HG03066 (cell line): Measurements from ENCODE around the gene MIPOL1.

ENCODE experiments used
- ATAC-seq: cut with Tn5 transposase; IDR thresholded peaks from one replicate; pipeline ENCODE4 v1.9.1; 2021; ENCODE audit warnings: low read depth; ENCODE audit not compliant: unreplicated experiment

The MIPOL1 gene

DNA sequence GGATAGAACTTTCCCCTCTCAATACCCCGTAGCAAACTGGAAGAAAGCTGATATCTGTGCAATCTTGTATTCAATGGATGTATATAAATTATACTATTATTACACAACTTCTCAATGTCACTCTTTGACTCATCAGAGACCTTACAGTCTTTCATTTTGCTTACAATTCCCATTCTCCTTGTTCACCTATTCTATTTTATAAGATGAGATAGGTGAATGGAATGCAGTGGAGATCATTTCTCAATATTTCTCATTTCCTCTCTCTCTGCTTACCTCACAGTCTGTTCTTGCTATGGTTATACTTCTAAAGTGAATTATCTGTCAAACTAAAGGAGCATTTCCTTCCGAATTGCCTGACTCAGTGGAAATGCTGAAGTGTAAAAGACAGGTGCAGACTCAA lies 382.4 kb downstream of the MIPOL1 start:
- ATAC-seq: no peak

DNA sequence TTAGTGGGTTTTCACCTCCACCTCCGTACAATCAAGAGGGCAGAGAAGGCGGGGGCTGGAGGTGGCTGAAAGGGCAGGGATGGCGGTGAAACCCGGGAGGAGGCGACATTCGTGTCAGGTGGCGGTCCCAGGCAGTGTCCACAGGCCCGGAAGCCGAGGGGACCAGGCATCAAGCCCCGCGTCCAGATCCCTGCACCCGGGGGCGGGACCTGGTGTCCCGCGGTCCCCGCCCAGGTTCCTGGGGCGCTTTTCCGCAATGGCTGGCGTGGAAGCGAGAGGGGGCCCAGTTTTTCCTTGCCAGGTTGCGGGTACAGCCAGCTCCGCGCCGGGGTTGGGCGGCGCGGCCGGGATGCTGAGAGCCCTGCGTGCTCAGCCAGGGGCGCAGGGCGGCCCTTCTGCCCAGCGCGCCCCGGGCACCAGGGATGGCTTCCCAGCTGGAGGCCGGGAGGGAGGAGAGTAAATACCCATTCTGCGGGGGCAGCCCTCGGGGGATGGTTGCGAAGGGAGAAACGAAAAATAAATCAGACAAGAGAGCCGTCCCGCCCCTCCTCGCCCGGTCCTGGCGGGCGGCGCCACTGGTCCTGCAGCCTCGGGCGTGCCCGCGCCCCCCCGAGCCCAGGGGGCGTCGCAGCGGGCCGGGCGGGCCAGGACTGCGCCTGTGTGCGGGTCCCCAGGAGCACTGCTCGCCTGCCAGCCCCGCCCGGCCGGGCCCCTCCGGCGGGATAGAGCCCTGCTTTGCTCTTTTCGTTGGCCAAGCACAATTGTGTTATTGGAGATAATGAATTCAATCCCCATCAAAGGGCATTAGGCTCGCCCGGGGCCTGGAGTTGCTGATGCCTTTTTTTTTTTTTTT lies 385.8 kb downstream of the MIPOL1 start:
- no peak for ATAC-seq

DNA sequence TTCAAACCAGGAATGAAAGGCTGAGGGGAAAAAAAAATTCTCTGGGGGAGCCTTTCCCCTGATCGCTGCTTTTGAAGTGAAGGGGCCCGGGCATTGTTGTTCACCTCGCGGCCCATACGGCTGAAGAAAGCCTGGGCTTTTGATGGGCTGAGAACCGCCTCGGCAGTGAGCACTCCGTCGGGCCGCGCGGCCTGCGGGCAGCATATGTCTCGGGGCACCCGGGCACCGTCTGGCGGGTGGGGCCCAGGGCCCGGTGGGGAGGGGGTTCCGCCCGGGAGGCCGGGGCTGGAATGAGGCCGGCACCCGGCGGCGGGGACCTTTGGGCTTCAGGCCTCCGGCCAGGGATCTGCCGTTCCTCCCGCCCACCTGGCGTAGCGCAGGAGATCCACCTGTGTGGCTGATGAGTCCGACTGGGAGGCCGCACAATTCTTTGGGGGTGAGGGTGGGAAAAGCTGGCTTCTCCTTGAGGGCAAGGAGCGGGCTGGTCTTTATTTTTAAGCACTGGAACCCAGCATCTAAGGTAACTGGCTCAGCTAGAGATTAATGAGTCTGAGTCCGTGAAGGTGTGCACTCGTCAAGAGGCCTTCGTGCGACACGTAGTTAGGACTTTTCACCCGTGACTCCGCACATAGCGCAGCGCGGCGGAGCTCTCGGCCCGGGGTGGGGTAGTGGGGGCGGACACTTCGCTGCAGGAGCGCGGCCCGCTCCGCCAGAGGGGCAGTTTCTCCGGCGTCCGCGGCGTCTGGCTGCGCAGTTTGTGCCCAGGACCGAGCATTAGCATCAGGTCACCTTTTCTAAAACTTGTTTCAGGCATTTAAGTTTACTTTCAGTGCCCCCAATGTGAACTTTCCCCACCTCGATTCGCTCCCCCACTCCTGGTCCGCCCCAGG lies 386.7 kb downstream of the MIPOL1 start:
- no peak for ATAC-seq

DNA sequence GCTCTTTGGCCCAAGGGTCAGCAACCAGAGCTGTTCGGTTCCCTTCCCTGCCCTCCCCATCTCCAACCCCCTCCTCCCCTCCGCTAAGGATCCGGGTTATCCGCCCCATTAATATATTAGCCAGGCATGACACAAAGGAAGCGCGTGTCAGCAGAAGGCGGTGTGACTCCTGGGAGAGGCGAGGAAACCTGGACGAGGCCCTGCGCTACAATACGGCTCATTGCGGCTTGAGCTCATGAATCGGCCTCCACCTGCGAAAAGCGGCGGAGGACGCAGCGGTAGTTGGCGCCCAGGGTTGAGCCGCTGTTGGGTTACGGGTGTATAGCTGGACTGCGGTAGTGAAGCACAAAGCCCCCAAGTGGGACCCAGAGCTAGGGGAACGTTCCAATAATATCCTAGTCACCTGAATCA lies 387.4 kb downstream of the MIPOL1 start:
- ATAC-seq: no peak

DNA sequence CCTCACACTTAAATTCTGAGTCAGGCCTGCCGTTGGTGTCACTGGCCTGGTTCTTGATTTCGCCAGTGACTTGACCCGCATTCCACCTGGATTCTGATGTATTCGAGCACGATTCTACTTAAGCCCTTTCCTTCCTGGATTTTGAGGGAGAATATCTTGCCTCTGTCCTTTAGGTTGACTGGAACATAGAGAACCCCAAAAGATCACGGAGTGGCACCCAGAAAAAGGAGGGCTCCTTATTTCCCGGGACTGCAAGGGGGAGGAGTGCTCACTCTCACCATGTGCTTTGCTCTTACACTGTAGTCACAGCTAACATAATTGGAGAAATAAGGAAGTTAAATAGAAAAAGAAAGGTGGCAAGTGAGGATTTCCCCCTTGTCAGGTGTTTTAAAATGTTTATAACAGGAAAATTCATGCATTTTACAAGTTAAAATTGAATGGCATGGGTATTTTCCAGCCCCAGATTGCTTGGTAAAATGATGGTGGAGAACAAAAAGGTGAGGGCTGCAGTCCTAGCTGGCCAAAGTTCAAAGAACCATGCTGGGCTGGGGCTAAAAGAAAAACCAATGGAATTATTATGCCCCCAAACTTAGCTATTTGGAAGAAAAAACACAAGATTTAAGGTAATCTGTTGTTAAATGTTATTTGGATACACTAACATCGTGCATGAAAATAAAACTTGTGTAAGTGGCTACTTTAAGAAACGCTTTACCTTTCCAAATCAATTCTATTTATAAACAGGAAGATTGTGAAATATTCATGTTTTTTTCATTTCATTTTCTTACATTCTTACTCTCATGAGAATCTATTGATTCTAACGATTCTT lies 388.4 kb downstream of the MIPOL1 start:
- ATAC-seq: no peak

DNA sequence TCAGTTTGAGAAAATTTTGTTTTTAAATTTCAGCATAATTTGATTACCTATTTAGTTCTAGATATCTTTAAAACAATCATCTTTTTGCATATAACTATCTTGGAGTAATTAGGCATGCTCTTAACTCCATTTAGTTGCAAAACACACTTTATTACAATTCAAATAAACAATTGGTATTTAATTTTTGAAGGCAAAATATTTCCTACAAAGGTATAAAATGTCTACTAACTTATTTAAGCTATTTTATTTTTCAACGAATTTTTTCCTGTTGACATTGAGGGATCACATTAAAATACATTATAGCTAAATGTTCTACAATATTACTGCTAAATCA lies 389.0 kb downstream of the MIPOL1 start:
- no peak for ATAC-seq

DNA sequence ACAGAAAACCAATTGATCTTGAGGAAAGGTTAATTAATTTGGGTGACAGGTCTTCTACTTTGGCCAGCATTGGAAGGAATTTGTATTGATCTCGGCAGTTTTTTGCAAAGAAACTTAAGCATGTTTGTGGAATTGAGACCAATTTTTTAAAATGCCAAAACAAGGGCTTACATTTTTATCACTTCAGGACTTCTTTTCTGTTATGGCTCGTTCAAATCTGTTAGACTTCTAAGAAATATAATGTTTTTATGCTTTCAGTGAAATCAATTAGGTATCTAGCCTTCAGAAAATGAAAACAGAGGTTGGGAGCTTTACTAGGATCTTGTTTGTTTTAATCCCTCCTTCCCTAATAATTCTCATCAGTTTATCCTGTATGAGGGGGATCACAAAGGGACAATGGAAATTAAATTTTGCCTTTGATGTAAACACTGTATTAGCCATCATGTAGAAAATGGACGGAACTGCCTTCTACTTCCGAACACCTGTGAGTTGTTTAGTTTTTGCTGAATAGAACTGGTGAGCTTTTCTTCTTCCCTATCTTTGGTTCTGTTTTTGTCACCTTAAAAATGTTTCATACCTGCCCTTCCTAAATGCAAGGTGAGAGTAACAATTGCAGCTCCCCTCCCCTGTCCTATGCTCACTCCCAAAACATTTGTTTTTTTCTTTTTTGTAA lies 389.5 kb downstream of the MIPOL1 start:
- no peak for ATAC-seq

DNA sequence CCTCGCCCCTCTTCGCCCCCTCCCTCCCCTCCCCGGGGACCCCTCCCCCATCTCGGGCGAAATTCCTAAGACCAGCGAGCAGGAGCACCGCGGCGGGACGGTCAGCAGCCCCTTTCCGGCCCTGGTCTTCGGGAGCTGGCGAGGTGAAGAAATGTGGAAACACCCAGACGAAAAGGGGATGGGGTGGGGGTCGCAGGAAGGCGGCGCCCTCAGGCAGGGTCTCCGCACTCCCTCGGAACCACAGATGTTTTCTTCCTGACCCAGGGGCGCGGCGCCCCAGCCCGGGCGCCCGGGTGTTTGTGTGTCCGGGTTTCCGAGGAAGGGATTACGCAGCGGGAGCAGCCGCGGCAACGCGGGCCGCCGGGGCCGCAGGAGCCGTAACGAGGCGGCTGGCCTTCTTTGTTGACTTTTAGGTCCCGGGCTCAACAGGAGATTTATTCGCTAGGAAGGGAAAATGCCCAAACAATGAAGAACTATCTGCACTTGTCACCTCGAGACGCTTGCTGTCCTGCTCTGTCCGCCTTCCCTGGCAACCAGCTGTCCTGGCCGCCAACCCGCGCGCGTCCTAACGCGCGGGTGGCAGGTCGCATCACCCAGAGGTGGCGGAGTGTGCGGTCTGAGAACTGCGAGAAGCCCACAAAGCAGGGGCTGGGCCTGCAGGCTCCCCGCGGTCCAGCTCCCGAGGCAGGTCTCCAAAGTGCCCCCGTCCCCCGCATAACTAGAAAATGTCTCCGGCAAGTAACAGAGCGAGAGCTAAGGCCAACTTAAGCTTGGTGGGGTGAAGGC lies 390.3 kb downstream of the MIPOL1 start:
- ATAC-seq: no peak

DNA sequence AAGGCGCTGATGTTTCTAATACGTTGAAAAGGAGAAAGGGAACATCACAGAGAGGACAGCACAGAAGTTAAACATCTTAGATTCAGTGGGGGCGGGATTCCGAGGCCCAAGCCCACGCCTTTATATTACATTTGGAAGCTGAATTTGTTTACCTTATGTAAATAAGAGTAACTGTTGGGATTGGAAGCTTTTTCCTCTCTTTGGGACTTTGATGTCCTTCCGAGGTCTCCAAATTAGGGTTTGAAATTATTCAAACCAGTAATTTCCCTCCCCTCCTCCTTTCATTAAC lies 390.9 kb downstream of the MIPOL1 start:
- no peak for ATAC-seq

DNA sequence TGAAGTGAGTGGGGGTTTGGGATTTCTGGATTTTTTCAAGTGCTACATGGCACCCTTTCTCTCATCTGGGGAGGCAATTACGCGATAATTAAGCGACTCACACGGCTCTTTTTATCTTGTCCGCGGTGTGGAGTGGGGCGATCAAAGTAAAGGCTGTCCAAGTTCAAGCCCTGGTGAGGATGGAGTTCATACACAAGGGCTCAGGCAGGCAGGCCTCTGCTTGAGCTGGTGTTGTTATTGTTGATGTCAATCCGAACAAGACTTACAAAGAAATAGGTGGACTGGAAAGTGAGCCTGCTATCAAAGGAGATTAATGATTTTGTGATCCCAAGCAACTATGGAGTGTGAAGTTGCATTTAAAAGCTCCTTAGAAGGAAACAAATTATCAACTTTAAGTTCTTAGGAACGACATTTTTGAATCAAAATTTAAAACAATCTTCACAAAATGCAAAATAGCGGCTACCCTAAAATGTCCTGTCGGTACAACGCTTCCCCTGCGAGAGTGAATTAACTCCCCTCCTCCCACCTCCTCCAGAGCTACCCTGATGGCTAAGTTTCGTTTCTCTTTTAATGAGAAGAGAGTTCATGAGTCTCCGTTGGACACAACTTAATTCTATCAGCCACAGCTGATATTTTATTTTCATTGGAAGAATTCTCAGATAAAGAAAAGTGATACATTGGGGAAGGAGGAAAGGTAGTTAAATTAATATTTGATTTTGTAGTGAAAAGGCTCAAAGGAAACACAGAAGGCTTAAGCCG lies 391.4 kb downstream of the MIPOL1 start:
- ATAC-seq: no peak

DNA sequence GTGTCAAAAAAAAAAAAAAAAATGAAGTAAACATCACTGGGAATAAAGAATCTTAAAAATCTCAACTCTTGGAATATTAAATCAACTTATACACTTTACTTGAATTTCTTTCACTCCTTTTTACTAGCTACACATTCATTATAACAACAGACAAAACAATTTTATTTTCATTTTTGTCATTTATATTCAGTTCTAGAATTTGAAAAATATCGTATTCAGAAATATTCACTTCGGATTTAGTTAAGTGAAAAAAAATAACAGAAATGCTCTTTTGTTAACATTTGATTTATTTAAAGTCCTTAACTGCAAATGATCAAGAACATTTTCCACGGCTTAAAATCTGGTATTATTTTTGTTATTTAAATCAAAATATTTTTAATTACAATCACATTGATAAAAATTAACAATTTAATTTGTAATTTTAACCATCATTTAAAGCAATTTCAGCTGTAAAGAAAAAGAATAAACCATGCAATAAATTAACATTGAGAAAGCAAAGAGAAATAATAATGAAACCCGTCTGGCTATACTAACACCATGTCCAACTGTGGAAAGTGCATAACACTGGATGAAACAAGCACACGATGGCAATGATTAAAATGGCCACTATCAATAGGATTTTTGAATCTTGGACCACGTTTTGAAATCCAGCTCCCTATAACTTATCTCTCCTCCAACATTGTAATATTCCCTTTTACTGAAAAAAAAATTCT lies 392.1 kb downstream of the MIPOL1 start:
- ATAC-seq: no peak

DNA sequence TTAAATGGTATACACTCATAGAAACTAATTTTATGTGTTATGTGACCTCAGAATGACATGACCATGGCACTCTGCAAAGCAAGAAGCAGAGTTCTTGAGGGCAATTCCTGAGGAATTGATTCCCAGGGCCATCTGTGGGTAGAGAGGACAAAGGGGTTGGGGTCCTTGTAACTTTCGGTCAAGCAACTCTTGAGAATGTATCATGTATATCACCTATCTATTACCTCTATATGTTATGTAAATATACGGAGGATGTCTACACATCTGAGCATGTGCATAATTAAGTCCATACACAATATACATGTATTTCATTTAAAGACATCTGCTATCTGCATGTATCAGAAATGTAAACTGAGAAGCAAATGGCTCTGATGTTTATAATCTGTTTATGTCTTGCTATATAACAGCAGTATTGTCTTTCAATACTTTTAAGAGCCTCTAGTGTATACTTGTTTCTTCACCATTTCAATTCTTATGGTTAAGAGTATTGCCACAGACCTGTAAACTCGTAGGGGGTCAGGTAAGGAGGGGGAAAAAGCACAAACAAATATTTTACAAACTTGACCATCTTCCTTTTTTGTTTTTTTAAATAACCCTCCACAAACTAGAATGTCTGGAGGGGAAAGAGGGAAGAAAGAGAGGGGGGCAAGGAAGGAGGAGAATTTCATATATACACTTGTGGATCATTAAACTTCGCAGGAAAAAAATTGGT lies 392.8 kb downstream of the MIPOL1 start:
- ATAC-seq: no peak

DNA sequence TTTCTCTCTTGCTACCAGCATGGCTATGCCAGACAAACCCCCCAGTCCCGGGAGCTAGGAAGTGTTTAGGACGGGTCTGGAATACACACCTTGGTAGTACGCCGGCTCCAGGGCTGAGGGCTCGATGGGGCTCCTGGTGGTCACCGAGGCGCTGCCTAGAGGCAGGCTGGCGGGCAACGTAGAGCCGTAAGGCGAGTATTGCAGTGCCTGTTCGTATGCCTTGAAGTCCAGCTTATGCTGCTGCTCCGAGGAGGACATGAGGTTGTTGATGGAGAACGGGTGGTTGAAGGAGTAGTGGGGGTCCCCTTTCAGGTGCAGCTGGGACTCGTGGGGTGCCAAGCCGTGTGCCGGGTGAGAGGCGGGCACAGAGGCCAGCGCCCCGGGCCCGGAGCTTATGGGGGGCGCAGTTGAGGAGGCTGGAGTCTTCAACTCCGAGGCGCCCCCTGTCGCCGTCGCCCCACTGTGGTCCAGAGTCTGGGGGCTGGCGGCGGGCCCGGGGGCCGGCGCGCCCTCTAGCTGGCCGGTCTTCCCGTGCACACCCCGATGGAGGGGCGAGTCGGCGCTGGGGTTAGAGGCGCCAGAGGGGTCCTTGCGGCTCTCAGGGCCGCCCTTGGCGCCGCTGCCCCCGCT lies 393.7 kb downstream of the MIPOL1 start:
- ATAC-seq: no peak

DNA sequence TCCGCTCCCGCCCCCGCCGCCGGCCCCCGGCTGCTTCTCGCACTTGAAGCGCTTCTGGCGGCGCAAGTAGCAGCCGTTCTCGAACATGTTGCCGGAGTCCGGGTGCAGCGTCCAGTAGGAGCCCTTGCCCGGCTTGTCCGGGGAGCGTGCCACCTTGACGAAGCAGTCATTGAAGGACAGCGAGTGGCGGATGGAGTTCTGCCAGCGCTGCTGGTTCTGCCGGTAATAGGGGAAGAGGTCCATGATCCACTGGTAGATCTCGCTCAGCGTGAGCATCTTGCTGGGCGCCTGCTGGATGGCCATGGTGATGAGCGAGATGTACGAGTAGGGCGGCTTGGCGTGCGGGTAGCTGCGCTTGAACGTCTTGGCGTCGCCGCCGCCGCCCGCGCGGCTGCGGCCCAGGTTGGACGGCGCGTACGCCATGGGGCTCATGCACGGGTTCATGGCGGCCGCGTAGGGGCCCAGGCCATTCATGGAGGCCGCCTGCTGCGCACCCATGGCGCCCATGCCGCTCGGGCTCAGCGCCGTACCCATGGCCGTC lies 394.3 kb downstream of the MIPOL1 start:
- no peak for ATAC-seq

DNA sequence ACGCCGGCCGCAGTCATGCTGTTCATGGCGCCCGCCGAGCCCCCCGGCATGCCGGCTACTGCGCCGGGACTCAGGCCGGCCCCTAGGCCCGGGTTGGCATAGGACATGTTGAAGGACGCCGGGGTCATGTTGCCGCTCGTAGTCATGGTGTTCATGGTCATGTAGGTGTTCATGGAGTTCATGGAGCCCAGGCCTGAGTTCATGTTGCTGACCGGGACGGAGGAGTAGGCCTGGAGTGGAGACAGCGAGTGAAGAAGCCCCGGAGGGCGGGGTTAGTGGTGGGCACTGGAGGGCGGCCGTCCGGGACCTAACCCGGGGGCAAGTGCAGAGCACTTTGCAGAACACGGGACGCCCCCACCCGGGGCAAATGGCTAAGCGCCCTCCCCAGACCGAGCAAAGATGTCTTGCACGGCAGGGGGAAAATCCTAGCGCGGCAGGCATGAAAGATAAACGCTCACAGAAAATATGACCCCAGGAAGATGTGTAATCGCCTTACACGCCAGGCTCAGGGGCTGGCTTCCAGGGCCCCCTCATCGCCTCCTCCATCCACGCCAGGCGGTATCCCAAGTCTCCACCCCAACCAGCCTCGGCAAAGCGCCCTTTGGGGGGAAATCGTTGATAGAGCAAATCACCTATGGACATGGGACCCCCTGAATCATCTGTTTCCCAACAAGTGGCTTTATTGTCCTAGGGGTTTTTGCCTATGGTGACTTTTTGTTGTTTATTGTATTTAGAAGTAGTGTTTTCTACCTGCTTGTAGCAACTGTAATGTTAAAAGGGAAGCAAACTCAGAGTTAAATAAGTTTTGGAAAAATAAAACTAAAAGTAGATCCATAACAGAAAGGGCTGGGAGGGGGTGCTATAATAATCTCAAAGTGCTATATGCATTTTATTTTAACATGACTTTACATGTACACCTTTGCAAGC lies 395.0 kb downstream of the MIPOL1 start:
- no peak for ATAC-seq
